ENCODE measurements around the gene AKR1C1. TPM values are rescaled to one million over a fixed set of nuclear protein-coding genes. Genes with fewer than 3 reads are reported as not detected.
"Not testable (repeated sequence)": the region's sequence is repeated elsewhere in the genome, so short reads cannot be mapped to it uniquely, and the experiment has no call there.

AKR1C1 gene
- total and polyA plus RNA-seq, 4 donors = 7.9 to 55.1 (median 45.2) TPM

DNA sequence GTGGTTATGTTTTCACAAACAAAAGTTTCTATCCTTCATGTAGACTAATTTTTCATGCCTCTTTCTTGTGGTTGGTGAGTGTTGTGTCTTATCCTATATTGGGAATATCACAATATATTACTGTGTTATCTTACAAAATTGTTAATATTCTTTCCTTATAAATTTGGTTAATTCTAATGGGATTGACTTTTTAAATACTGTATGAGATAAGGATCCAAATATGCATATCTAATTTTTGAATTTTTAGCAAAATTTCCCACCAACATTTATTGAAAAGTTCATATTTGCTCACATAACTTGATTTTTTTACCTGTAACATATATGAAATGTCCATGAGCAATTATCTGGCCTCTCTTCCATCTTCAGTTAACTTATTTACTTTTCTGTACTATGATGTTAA is 11.2 kb downstream of the AKR1C1 start:
- not testable (repeated sequence) for DNase-seq; H3K27me3 ChIP-seq (ENCODE audit: control insufficient read depth in 3 of 3, insufficient read depth in 3 of 3, low read length in 2 of 3); H3K9ac ChIP-seq (ENCODE audit: insufficient read depth in 1 of 2, low read length in 2 of 2); ATAC-seq (ENCODE audit: insufficient read depth, low FRiP score); H3K27ac ChIP-seq (ENCODE audit: low read depth in 1 of 2, low read length in 1 of 2); H3K36me3 ChIP-seq (ENCODE audit: control insufficient read depth in 4 of 4, insufficient read depth in 4 of 4, low read length in 4 of 4); H3K4me3 ChIP-seq; H3K4me1 ChIP-seq (ENCODE audit: control insufficient read depth in 5 of 5, insufficient read depth in 5 of 5, low read length in 5 of 5); H3K9me3 ChIP-seq (ENCODE audit: control insufficient read depth in 4 of 4, insufficient read depth in 3 of 4, low read length in 3 of 4)

DNA sequence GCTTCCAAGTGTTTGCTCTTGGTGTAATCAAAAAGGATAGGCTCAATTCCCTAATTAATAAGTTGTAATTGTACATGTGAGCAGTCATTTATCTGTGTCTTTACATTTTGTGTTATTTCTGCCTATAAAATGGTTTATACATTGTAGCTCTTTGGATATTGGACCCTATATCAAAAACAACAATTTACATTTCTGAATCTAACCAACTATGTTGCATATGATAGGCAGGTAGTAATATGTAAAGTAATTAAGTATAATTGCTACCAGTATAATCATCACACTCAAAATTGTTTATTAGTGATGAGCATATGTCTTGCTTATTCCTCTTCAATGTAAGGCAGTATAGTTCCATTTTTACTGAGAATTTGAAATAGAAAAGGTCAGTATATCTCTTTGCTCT is 13.8 kb downstream of the AKR1C1 start:
- no peaks in the 10 kb centered on the region for H3K27me3 ChIP-seq (ENCODE audit: control insufficient read depth in 3 of 3, insufficient read depth in 3 of 3, low read length in 2 of 3)
- no peak overlapping the region for H3K9ac ChIP-seq (ENCODE audit: insufficient read depth in 1 of 2, low read length in 2 of 2)
- DNase-seq = no peak
- peaks cover 0 to 4% (median 3%) of the 10 kb centered on the region in 5 donors for H3K4me1 ChIP-seq (ENCODE audit: control insufficient read depth in 5 of 5, insufficient read depth in 5 of 5, low read length in 5 of 5)
- H3K36me3 ChIP-seq (ENCODE audit: control insufficient read depth in 4 of 4, insufficient read depth in 4 of 4, low read length in 4 of 4) = peaks cover 0 to 5% (median 0%) of the 10 kb centered on the region in 4 donors
- TF ChIP-seq, protein P1, sequence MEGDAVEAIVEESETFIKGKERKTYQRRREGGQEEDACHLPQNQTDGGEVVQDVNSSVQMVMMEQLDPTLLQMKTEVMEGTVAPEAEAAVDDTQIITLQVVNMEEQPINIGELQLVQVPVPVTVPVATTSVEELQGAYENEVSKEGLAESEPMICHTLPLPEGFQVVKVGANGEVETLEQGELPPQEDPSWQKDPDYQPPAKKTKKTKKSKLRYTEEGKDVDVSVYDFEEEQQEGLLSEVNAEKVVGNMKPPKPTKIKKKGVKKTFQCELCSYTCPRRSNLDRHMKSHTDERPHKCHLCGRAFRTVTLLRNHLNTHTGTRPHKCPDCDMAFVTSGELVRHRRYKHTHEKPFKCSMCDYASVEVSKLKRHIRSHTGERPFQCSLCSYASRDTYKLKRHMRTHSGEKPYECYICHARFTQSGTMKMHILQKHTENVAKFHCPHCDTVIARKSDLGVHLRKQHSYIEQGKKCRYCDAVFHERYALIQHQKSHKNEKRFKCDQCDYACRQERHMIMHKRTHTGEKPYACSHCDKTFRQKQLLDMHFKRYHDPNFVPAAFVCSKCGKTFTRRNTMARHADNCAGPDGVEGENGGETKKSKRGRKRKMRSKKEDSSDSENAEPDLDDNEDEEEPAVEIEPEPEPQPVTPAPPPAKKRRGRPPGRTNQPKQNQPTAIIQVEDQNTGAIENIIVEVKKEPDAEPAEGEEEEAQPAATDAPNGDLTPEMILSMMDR (IDR thresholded peaks at IDR 0.05; ENCODE audit: control extremely low read depth, extremely low read depth) = no peak
- no peak for ATAC-seq (ENCODE audit: insufficient read depth, low FRiP score)
- no peak overlapping the region for H3K4me3 ChIP-seq
- H3K9me3 ChIP-seq (ENCODE audit: control insufficient read depth in 4 of 4, insufficient read depth in 3 of 4, low read length in 3 of 4) = no peaks in the 10 kb centered on the region
- no peak overlapping the region for H3K27ac ChIP-seq (ENCODE audit: low read depth in 1 of 2, low read length in 1 of 2)

DNA sequence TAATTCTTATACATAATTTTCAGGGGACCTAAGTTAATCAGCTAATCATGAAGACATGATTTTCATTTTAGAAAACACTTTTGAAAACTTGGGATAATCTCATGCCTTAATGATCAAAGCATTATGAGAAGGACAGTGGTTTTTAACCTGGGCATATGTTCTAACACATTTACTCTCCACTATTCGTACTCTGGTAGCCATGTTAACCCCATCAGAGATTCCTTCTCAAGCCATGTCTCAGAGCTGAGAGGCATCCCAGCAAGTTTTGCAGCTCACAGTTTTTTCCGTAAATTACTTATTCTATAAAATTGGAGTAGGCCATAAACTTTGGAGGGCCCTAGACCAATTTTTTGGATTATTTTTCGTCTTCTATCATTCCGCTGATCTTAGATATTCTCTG is 15.7 kb downstream of the AKR1C1 start:
- Histone ChIP-seq H3K4me3 (no peak overlapping the region), H3K27ac (ENCODE audit: low read depth in 1 of 2, low read length in 1 of 2) (no peak overlapping the region), H3K9me3 (ENCODE audit: control insufficient read depth in 4 of 4, insufficient read depth in 3 of 4, low read length in 3 of 4) (no peaks in the 10 kb centered on the region), H3K36me3 (ENCODE audit: control insufficient read depth in 4 of 4, insufficient read depth in 4 of 4, low read length in 4 of 4) (peaks cover 0 to 2% (median 0%) of the 10 kb centered on the region in 4 donors), H3K4me1 (ENCODE audit: control insufficient read depth in 5 of 5, insufficient read depth in 5 of 5, low read length in 5 of 5) (peaks cover 0 to 4% (median 3%) of the 10 kb centered on the region in 5 donors), H3K9ac (ENCODE audit: insufficient read depth in 1 of 2, low read length in 2 of 2) (no peak overlapping the region), H3K27me3 (ENCODE audit: control insufficient read depth in 3 of 3, insufficient read depth in 3 of 3, low read length in 2 of 3) (no peaks in the 10 kb centered on the region)
- no peak for DNase-seq
- TF ChIP-seq, protein P1 (IDR thresholded peaks at IDR 0.05; ENCODE audit: control extremely low read depth, extremely low read depth) = no peak
- no peak for ATAC-seq (ENCODE audit: insufficient read depth, low FRiP score)
- 96% methylated on average over 4 of the region's 4 CpGs for WGBS, 2 donors

GRCh38 chr10:4980793-4981192 is 17.6 kb downstream of the AKR1C1 start:
- ATAC-seq (ENCODE audit: insufficient read depth, low FRiP score) (no peak), DNase-seq (no peak)
- 95 to 97% methylated on average over 2 of the region's 2 CpGs for WGBS, 2 donors
- H3K9me3 ChIP-seq (ENCODE audit: control insufficient read depth in 4 of 4, insufficient read depth in 3 of 4, low read length in 3 of 4) = no peaks in the 10 kb centered on the region
- H3K4me3 ChIP-seq = no peak overlapping the region
- H3K27ac ChIP-seq (ENCODE audit: low read depth in 1 of 2, low read length in 1 of 2) = no peak overlapping the region
- peaks cover 0 to 6% (median 3%) of the 10 kb centered on the region in 5 donors for H3K4me1 ChIP-seq (ENCODE audit: control insufficient read depth in 5 of 5, insufficient read depth in 5 of 5, low read length in 5 of 5)
- H3K36me3 ChIP-seq (ENCODE audit: control insufficient read depth in 4 of 4, insufficient read depth in 4 of 4, low read length in 4 of 4) = peaks cover 0 to 2% (median 0%) of the 10 kb centered on the region in 4 donors
- TF ChIP-seq, protein P1 (IDR thresholded peaks at IDR 0.05; ENCODE audit: control extremely low read depth, extremely low read depth) = no peak
- no peaks in the 10 kb centered on the region for H3K27me3 ChIP-seq (ENCODE audit: control insufficient read depth in 3 of 3, insufficient read depth in 3 of 3, low read length in 2 of 3)
- H3K9ac ChIP-seq (ENCODE audit: insufficient read depth in 1 of 2, low read length in 2 of 2) = no peak overlapping the region
